GM19372 (cell line): ENCODE results near the gene EDARADD.

ENCODE experiments used
- ATAC-seq: cut with Tn5 transposase; IDR thresholded peaks from one replicate; pipeline ENCODE4 v1.9.1; 2021; ENCODE audit warnings: mild to moderate bottlenecking, low read depth, moderate library complexity; ENCODE audit not compliant: unreplicated experiment

Gene EDARADD

GRCh38 chr1:236391008-236391407, 3.1 kb upstream of the EDARADD start:
- no peak for ATAC-seq

GRCh38 chr1:236392182-236392581, 1.9 kb upstream of the EDARADD start:
- no peak for ATAC-seq

- peak; percentile 28 for ATAC-seq
Observed at GRCh38 chr1:236394879-236395229, 768 bp downstream of the EDARADD start.

GRCh38 chr1:236395230-236395946, 1.3 kb downstream of the EDARADD start:
- ATAC-seq = peak; percentile 63

GRCh38 chr1:236395947-236396664, 2.0 kb downstream of the EDARADD start:
- no peak for ATAC-seq

GRCh38 chr1:236396665-236397043, 2.6 kb downstream of the EDARADD start:
- ATAC-seq = no peak

GRCh38 chr1:236397173-236397759, 3.2 kb downstream of the EDARADD start:
- ATAC-seq = no peak

- no peak for ATAC-seq
Observed at GRCh38 chr1:236398538-236398937, 4.5 kb downstream of the EDARADD start.

GRCh38 chr1:236400061-236400603, 6.0 kb downstream of the EDARADD start:
- no peak for ATAC-seq

GRCh38 chr1:236401698-236402097, 7.6 kb downstream of the EDARADD start:
- ATAC-seq = no peak

- ATAC-seq = no peak
Observed at GRCh38 chr1:236403905-236404696, 10.0 kb downstream of the EDARADD start.

- ATAC-seq = no peak
Observed at GRCh38 chr1:236407059-236407458, 13.0 kb downstream of the EDARADD start.

- no peak for ATAC-seq
Observed at GRCh38 chr1:236413688-236414087, 19.6 kb downstream of the EDARADD start.

- no peak for ATAC-seq
Observed at GRCh38 chr1:236416165-236416564, 22.1 kb downstream of the EDARADD start.

GRCh38 chr1:236417336-236417735, 23.2 kb downstream of the EDARADD start:
- ATAC-seq = no peak

- ATAC-seq = no peak
Observed at GRCh38 chr1:236419502-236419901, 25.4 kb downstream of the EDARADD start.

GRCh38 chr1:236421022-236421421, 26.9 kb downstream of the EDARADD start:
- ATAC-seq = no peak

- no peak for ATAC-seq
Observed at GRCh38 chr1:236421850-236422516, 27.9 kb downstream of the EDARADD start.

GRCh38 chr1:236422517-236422876, 28.4 kb downstream of the EDARADD start:
- no peak for ATAC-seq

GRCh38 chr1:236425031-236425663, 31.1 kb downstream of the EDARADD start:
- peak; percentile 86 for ATAC-seq
